ENCODE measurements around the gene AIFM1. TPM values are rescaled to one million over a fixed set of nuclear protein-coding genes. Genes with fewer than 3 reads are reported as not detected.

The AIFM1 gene
- total and polyA plus RNA-seq, 2 donors (not counting 3 experiments of a cell fraction or from before 2014, with no cell fraction given) = 23.7 to 29.7 TPM

GRCh38 chrX:130084631-130085237, 80.9 kb downstream of the AIFM1 start:
- no peaks in the 10 kb centered on the region for H4K20me1 ChIP-seq (replicated peaks; ENCODE audit: control insufficient read depth, extremely low read depth, insufficient read depth, low read length)
- peaks cover 42% of the 10 kb centered on the region for H3K4me1 ChIP-seq (ENCODE audit: control insufficient read depth, extremely low read depth, insufficient read depth, low read length)
- ChIA-PET CTCF (interaction anchor here (1.3 to 2.5 kb wide), 4 partner anchors 11 to 46 kb away, joined by 3 to 24 read pairs (median 5); no protein-coding TSS in a partner anchor), POLR2A (interaction anchor here (1.0 to 1.5 kb wide), 2 partner anchors 21 to 25 kb away, joined by 3 to 5 read pairs; no protein-coding TSS in a partner anchor)
- H3K27ac ChIP-seq (ENCODE audit: insufficient read depth, low read depth, low read length) = peak overlapping the region; percentile 94
- TF ChIP-seq FOS (IDR thresholded peaks at IDR 0.05; ENCODE audit: borderline replicate concordance, insufficient read depth, low read length) (no peak), CTCF (IDR thresholded peaks at IDR 0.05; ENCODE audit: extremely low read depth in 1 of 2, insufficient read depth in 1 of 2, low read depth in 1 of 2, low read length in 2 of 2) (no peak), POLR2A (IDR thresholded peaks at IDR 0.05; ENCODE audit: low read depth, low read length) (no peak), POLR2AphosphoS5 (IDR thresholded peaks at IDR 0.05; ENCODE audit: insufficient read depth, low read depth, low read length) (no peak), GATA2 (IDR thresholded peaks at IDR 0.05; ENCODE audit: insufficient read depth, insufficient read length, low read depth, low read length) (no peak)
- DNase-seq (ENCODE audit: low read depth, low spot score) (no peak), FAIRE-seq (no peak)
- H3K4me2 ChIP-seq (ENCODE audit: insufficient read depth, low read length) = peak overlapping the region; percentile 34
- H3K27me3 ChIP-seq (ENCODE audit: control insufficient read depth in 2 of 2, insufficient read depth in 2 of 2, low read length in 2 of 2) = no peaks in the 10 kb centered on the region
- H3K4me3 ChIP-seq (replicated peaks in 1 of 3; ENCODE audit: insufficient read depth in 1 of 3, low read depth in 1 of 3, low read length in 3 of 3) = no peak overlapping the region
- peaks cover 43% of the 10 kb centered on the region for H3K79me2 ChIP-seq (ENCODE audit: control insufficient read depth, insufficient read depth, low read length)
- H3K9me3 ChIP-seq (replicated peaks; ENCODE audit: control insufficient read depth, insufficient read depth, low read length) = no peaks in the 10 kb centered on the region
- dilution Hi-C loops (cut with MboI; ENCODE audit: extremely low pct_ligation_motif_present, low sequenced_read_pairs) (no loop called here), intact Hi-C loops (cut with micrococcal nuclease) (loop anchor here (1.0 to 2.0 kb wide), 3 partner anchors 13 to 82 kb away; no protein-coding TSS in a partner anchor)
- BruUV-seq (replicated peaks) = no TSS peak
- H2AFZ ChIP-seq (ENCODE audit: low read depth, low read length) = no peak overlapping the region
- no peaks in the 10 kb centered on the region for H3K9me1 ChIP-seq (replicated peaks; ENCODE audit: control insufficient read depth, extremely low read depth, insufficient read depth, low read length)
- peaks cover 0 to 3% of the 10 kb centered on the region in 2 experiments for H3K36me3 ChIP-seq (ENCODE audit: control insufficient read depth in 2 of 2, extremely low read depth in 1 of 2, insufficient read depth in 2 of 2, low read length in 2 of 2)
- H3K9ac ChIP-seq (replicated peaks; ENCODE audit: extremely low read depth, insufficient read depth, low read length) = peak overlapping the region; percentile 50

Data from endothelial cell of umbilical vein (primary cell).